SKM-1 treated with dmso at 0.1 percent for 144 hours (cell line): ENCODE data around the gene ZPR1.
"Not testable (repeated sequence)": the region's sequence is repeated elsewhere in the genome, so short reads cannot be mapped to it uniquely, and the experiment has no call there.

Experiments
- DNase-seq: peaks from one replicate; lab custom pipeline; 2025; ENCODE audit not compliant: unreplicated experiment; lab: John Stamatoyannopoulos, UW

ZPR1 gene

DNA sequence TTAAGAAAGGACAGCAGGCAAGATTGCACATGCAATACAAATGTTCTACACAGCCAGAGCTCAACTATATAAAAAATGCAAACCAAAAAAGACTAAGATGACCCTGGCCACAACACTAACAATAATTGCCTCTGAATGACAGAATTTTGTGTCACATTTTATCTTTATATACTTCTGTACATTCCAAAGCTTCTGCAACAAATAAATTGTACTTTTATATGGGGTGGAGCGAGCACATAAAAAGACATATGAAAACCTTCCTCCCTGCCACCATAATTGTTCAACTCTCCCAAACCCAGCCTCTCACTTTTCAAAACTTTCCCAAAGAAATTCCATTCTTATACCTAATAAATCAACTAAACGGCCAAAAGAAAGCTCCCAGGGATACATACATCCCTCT, 25.7 kb downstream of the ZPR1 start:
- DNase-seq, result no peak

DNA sequence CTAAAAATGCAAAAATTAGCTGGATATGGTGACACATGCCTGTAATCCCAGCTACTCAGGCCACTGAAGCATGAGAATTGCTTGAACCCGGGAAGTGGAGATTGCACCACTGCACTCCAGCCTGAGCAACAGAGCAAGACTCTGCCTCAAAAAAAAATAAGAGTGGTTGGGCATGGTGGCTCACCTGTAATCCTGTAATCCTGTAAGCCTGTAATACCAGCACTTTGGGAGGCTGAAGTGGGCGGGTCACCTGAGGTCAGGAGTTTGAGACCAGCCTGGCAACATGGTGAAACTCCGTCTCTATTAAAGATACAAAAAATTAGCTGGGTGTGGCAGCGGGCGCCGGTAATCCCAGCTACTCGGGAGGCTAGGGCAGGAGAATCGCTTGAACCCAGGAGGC, 31.8 kb downstream of the ZPR1 start:
- not testable (repeated sequence) for DNase-seq

DNA sequence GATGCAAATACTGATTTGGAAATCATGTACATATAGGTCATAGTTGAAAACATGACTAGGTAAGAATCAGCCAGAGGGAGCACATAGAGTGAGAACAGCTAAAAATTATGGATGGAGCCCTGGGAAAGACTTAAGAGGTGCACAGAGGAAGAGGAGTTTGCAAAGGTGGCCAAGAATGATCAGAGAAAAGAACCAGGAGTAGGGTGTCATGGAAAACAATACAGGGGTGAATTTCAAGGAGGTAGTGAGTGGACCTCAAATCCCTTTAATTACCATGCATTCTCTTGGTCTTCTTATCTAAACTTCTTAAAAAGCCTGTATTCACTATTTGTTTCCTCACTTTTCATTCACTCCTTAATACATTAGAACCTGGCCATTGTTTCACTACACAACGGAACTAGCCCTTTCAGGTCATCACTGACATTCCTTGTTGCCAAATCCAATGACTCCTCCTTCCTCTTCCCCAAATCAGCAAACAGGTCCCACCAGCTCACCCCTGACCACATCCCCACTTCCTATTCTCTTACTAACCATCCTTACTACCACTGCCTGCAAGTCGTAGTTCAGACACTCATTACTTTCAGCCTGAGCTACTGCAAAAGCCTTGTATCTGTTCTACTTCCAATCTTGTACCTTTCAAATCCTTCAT, 37.6 kb downstream of the ZPR1 start:
- DNase-seq, result peak; percentile 7

DNA sequence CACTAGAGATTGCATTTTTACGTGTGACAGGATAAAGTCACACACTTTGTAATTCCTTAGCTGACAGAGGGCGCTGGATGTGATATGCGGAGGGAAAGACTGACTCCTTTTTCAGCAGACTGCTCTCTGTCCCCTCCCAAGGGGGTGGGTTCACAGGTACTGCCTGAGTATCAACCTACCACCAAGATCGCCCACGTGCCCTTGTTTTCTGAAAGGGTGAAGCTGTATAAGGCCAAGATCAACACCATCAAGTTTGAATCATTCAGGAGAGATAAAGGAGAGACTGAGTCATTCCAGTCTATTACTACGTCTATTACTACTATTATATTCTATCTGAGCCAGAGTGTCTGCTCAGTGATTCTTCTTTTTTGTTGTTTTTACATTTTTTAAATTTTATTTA, 45.7 kb downstream of the ZPR1 start:
- DNase-seq, result no peak

DNA sequence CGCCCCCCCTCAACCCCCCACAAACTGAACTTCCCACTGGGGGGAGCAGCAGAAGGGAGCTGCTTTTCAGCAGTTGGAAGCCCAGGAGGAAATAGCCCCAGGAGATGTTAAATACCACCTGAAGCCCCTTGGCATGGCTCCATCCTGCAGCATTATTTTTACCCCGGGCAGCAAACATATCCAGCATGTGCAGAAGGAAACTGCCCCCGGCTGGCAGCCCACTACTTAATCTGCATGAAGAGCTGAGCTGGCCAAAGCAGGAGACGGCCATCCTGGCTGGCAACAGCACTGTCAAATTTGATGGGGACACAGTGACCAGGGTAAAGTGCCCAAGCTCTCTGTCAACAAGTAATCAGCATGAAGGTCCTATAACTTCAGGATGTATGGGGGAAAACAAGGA, 47.1 kb downstream of the ZPR1 start:
- no peak for DNase-seq

DNA sequence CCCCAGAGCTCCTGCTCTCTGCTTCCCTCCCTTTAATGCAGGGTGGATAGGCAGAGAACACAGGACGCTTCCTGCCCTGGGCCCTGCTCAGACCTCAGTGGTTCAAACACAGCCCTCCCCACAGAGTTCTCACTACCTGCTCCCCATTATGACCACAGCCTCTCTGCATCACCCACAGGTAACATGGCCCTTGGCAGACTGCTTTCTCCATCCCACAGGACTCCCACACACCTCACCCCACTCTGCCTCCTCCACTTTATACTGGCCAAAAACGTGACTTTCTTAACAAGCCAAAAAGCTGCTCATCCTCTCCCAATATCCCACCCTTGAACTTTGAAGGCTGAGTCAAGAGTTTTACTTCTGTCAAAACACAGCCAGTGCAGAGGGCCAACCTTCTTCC, 48.8 kb downstream of the ZPR1 start:
- DNase-seq, result no peak

DNA sequence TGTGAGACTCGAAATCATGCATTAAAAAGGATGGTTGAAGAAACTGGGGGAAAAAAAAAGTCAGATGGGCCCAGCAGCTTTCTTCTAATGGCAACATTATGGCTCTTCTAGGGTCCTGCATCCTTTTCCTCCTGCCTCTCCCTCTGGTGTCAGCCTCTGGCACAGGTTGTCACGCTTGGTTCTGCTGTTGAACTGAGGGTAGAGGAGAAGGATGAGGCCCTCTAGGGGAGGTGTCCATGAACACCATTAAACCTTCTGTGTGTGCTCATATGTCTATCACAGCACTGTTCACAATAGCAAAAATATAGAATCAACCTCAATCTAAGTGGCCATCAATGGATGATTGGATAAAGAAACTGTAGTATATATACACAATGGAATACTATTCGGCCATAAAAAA, 51.1 kb downstream of the ZPR1 start:
- DNase-seq, result peak; percentile 31

DNA sequence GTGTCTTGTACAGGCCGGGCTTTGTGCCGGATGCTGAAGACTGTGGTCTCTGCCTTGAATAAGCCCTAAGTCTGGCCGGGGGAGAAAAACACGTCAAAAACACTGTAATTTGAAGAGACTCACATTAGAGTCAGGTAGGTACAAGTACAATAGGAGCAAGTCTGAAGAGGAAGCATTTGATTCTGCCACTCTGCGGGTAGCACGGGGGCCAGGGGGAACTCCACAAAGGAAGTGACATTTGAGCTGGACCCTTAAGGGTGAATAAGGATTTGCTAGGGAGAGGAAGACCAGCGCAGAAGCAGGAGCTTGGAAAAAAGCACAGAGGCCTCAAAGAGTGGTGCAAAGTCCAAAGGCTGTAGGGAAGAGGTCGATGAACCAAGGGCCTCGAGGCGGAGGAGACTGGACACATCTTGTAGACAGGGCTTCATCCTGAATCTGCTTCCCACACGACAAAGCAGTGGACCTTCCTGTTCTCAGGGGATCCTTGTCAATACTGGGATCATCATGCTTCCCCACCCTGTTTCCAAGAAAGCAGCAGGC, 53.8 kb downstream of the ZPR1 start:
- no peak for DNase-seq

DNA sequence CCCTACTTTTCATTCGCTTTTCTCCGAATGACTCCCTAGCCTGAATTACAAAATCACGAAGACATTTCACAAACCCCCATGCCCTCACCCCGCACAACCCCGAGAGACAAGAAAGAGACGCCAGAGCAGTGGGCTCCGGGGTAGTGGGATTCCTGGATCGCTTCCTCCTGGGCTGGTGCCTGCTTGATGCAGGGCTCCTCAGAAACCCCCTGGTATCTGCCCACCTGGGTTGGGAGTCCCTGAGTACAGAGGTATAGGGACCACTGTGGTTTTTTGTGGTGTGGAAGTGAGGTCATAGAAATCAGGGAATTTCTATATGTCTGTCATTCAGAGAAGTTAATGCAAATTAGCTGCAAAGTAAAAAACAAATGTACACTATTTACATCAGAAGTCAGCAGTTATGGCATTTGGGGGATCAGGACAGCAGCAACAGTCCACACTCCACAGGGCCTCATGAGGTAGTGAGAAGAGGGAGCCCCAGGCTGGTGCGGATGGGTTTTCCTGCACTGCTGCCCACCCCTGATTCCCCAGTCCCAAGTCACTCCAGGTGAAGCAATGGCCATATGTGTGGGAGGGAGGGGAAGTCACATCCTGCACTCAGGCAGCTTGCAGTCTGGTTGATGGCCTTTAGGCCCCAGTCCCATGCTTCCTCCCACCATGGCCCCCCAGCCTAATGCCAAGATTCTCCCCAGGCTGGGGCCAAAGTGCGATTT, 54.6 kb downstream of the ZPR1 start:
- no peak for DNase-seq

DNA sequence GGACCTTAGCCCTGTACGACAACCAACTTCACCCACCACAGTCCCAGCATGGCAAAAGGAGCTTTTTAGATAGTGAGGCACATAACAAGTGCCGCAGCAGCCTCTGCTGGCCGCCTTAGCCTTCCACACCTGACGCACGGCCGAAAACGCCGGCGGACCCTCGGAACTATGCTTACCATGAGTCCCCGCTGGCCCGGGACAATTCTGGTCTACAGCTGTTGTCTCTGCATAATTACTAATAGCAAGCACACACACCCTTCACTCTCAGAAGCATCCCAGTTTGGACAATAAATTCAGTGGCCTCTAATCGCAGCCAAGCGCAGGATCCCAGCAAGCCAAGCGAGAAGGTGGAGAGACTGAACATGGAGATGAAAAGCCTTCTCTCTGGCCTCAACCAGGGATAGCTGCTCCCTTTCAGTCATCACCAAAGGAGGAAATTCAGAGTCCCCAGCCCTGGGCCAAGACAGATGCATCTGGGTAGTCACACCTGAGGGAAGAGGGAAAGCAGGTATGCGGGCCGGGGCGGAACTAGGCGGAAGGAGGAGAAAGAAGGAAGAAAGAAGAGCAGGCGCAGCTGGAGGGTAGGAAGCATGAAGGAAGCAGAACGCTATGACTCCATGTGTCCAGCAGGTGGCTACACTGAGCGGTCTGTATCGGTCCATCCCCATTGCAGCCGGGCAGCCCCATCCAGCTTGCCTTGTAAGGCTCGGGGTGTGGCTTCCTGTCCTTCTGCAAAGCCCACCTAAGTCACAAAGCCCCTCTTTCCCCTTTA, 55.4 kb downstream of the ZPR1 start:
- DNase-seq, result peak; percentile 80

DNA sequence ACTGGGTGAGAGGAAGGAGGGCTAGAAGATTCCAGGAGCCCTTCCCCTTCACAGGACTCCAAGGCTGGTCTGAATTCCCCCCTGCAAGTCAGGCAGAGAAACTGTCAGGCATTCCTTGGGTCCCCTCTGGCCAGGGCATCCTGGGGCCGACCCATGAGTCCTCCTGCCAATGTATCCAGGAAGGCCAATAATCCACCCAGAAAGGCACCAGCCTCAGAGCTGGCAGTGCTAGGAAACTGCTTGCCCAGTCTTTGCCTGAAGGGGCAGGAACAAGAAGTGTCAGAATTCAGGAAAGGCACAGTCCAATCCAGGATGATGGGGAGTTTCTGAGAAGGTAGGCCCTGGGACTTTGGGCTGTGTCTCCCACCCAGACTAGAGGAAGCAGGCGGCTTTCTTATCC, 56.0 kb downstream of the ZPR1 start:
- DNase-seq, result no peak

DNA sequence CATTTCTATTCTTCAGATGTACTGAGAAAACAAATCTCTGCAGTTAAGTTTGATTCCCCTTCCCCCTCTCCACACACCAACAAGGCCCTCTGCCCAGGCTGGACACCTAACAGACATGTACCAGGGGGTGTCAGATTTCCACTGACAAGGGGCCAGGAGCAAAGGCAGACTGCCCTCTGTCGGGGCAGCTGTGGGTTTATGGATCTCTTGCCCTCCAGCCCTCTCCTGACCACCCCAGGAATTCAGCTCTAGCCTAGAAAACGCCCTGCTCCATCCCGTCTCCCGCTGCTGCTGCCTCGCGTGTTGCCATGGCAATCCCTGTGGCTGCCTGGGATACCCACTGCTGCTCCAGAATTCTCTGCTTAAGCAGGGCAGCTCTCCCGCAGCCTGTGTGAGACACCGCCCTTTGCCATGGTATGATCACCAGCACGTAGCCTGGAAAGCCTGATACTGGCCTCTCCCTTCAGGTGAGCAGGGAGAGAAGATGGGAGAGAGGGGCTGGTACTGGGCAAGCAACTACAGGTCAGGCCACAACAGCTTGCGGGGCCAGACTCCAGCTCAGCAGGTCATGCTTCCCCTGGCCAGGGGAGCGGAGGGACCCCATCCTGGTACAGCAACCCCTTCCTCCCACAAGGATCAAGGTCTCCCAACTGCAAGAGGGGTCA, 56.6 kb downstream of the ZPR1 start:
- no peak for DNase-seq

DNA sequence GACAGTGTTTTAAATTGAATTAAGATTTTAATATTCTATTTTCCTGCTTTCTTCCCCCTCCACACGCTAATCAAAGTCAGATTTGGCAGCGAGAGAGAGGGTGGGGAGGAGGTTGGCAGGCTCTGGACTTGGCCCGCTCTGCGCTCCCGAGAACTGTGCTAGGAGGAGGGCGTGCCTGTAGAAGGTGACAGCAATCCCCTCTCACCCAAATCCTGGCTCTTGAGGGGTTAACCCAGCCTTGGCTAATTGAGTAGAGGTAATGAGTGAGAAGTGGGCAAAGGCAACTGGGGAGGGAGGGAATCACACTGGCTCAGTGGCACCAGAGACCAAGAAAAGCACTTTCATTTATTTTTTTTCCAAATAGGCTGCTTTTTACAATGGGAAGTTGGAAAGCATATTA, 57.2 kb downstream of the ZPR1 start:
- DNase-seq, result no peak

DNA sequence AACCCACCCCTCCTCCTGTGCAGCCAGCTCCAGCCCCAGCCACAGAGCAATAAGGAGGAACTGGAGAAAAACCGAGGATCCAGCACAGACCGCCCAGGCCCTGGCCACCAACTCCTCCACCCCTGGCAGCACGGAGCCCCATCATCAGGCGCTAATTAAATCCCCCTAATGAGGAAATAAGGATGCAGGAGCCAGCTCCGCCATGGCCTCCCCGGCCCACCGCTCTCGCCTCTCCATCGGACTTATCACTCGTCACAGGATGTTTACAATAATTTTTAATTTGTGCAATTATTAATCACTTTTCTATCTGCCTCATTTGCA, 57.6 kb downstream of the ZPR1 start:
- DNase-seq, result no peak

DNA sequence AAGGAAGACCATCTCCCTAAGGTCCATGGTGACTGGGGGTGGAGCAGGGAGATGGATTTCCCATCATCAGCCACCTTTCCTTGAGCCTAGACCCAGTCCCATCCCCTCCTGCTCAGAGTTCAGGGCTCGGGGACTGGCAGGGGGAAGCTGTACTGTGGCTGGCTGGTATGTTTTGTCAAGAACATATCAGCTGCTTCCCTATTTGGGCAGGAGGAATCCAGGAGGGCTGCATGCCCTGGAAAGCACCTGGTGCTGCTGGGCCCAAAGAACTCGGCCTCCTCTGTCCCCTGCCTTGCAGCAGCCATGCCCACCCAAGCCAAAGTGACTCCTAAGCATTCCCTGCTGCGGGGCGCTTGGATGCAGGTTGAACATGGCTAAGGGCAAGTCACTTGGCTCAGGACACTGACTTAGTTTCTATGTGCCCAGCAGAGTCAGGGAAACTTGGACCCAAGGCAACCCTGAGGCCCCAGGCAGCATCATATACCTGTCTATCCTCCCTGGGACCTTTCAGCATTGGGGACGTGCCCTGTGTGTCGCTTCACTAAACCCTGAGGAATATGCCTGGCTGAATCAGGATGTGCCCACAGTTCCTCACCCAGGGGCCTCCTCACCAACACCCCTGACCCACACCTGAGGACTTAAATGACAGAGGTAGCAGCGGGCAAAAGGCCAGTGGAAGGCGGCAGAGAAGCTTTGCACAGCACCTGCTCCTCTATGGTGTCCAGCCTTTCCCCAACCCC, 58.2 kb downstream of the ZPR1 start:
- no peak for DNase-seq

DNA sequence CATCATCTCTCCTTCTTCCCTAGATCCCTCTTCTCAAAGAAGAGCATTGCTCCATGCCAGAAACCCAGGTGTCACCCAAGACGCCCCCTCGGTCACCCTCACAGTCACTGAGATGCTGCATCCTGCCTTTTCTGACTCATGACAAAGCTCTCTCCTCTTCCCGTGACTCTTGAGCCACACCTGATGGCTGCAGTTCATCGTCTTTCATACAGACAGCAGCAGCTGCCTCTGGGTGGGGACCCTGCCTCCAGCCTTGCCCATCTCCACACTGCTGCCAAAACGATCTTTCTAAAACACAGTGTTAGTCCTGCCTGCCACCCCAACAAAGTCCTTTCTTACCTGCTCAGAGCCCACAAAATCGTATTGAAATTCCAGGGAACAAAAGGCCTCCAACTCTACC, 59.8 kb downstream of the ZPR1 start:
- DNase-seq, result no peak

DNA sequence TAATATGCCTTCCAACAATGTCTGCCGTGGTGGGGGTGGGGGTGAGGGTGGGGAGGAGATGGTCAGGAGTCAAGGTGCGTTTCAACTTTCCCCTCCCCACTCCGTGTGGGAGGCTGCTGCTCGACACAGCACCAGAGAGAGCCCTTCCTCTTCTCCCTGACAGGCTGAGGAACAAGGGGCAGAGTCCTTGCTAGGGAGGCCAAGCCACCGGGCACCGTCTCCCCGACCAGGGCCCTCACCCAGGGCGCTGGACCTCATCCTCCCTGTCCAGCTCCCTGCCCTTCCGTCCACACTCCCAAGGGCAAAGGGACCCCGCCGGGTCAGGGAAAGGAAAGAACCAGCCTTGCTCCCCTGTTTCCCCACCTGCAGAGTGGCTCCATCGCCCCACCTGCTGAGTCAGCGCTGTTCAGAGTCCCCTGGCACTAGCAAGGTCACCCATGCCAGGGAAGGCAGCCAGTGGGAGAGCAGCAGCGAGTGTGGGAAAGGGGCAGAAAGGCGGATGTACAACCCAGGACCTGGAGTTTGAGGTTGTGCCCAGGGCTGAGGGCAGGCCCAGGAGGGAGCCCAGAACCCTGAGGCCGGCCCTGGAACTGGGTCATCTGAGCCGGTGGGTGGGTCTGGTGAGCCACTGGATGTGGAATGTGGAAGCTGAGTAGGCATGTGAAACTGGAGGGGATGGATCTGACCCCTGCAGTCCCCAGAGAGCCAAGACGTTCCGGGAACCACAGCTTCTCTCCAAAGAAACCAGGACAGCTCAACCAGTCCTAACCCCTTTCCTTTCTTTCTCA, 62.2 kb downstream of the ZPR1 start:
- DNase-seq, result no peak

DNA sequence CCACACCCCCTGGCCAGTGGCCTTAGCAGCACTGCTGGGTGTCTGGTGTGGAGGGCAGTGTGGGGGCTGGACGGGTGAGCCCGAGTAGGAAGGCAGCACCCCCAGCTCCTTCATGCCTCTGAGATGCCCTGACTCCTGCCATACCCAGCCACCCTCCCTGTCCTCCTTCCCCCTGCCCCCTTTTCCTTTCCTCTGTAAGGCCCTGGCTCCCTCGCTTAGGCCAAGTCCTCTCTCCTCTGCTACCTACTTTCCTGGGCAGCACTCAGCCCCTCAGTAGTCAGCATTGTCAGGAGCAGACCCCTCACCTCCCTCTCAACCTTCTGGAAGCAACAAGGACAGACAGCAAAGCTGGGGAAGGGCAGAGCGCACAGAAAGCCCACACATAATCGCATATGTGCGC, 63.0 kb downstream of the ZPR1 start:
- DNase-seq, result no peak
